ENCODE data around the gene CREG2.

GRCh38 chr2:101403745-101404144 lies 16.4 kb upstream of the CREG2 start:
- TF ChIP-seq, protein P1, sequence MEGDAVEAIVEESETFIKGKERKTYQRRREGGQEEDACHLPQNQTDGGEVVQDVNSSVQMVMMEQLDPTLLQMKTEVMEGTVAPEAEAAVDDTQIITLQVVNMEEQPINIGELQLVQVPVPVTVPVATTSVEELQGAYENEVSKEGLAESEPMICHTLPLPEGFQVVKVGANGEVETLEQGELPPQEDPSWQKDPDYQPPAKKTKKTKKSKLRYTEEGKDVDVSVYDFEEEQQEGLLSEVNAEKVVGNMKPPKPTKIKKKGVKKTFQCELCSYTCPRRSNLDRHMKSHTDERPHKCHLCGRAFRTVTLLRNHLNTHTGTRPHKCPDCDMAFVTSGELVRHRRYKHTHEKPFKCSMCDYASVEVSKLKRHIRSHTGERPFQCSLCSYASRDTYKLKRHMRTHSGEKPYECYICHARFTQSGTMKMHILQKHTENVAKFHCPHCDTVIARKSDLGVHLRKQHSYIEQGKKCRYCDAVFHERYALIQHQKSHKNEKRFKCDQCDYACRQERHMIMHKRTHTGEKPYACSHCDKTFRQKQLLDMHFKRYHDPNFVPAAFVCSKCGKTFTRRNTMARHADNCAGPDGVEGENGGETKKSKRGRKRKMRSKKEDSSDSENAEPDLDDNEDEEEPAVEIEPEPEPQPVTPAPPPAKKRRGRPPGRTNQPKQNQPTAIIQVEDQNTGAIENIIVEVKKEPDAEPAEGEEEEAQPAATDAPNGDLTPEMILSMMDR (IDR thresholded peaks at IDR 0.05): no peak
- TF ChIP-seq POLR2A (IDR thresholded peaks at IDR 0.05) (no peak), EP300 (IDR thresholded peaks at IDR 0.05) (no peak), POLR2AphosphoS5 (IDR thresholded peaks at IDR 0.05) (no peak)
